Measurements from ENCODE around the gene ACTR3.
A peak's percentile ranks its signal among the peaks of the same experiment; 100 is the strongest.

ACTR3 gene

GRCh38 chr2:113961000-113961399 lies 71.1 kb downstream of the ACTR3 start:
- H3K9me3 Mint-ChIP-seq, result no peaks in the 10 kb centered on the region
- peaks cover 60% of the 10 kb centered on the region for H3K36me3 Mint-ChIP-seq (ENCODE audit: low read depth)
- no peak overlapping the region for H3K27ac Mint-ChIP-seq
- H3K4me3 Mint-ChIP-seq, result no peak overlapping the region
- no peaks in the 10 kb centered on the region for H3K27me3 Mint-ChIP-seq
- peaks cover 4% of the 10 kb centered on the region for H3K4me1 Mint-ChIP-seq (ENCODE audit: low read depth)

GRCh38 chr2:113962692-113963480 lies 73.0 kb downstream of the ACTR3 start:
- Mint-ChIP-seq H3K27ac (peak overlapping the region; percentile 28), H3K36me3 (ENCODE audit: low read depth) (peaks cover 45% of the 10 kb centered on the region), H3K4me1 (ENCODE audit: low read depth) (peaks cover 18% of the 10 kb centered on the region), H3K27me3 (no peaks in the 10 kb centered on the region), H3K4me3 (no peak overlapping the region), H3K9me3 (no peaks in the 10 kb centered on the region)

- Mint-ChIP-seq H3K27me3 (no peaks in the 10 kb centered on the region), H3K4me1 (ENCODE audit: low read depth) (peaks cover 24% of the 10 kb centered on the region), H3K36me3 (ENCODE audit: low read depth) (peaks cover 34% of the 10 kb centered on the region), H3K27ac (peak overlapping the region; percentile 19), H3K4me3 (no peak overlapping the region), H3K9me3 (no peaks in the 10 kb centered on the region)
These were observed 74.1 kb downstream of the ACTR3 start for GRCh38 chr2:113963965-113964364.

GRCh38 chr2:113964436-113964835 lies 74.5 kb downstream of the ACTR3 start:
- Mint-ChIP-seq H3K9me3 (no peaks in the 10 kb centered on the region), H3K4me3 (no peak overlapping the region), H3K27me3 (no peaks in the 10 kb centered on the region), H3K4me1 (ENCODE audit: low read depth) (peaks cover 24% of the 10 kb centered on the region), H3K27ac (no peak overlapping the region), H3K36me3 (ENCODE audit: low read depth) (peaks cover 29% of the 10 kb centered on the region)

- peaks cover 23% of the 10 kb centered on the region for H3K36me3 Mint-ChIP-seq (ENCODE audit: low read depth)
- peaks cover 24% of the 10 kb centered on the region for H3K4me1 Mint-ChIP-seq (ENCODE audit: low read depth)
- H3K9me3 Mint-ChIP-seq, result no peaks in the 10 kb centered on the region
- H3K4me3 Mint-ChIP-seq, result no peak overlapping the region
- no peak overlapping the region for H3K27ac Mint-ChIP-seq
- H3K27me3 Mint-ChIP-seq, result no peaks in the 10 kb centered on the region
These were observed 75.3 kb downstream of the ACTR3 start for GRCh38 chr2:113965228-113965627.

GRCh38 chr2:113965644-113966043 lies 75.8 kb downstream of the ACTR3 start:
- H3K36me3 Mint-ChIP-seq (ENCODE audit: low read depth), result peaks cover 19% of the 10 kb centered on the region
- H3K9me3 Mint-ChIP-seq, result no peaks in the 10 kb centered on the region
- H3K27me3 Mint-ChIP-seq, result no peaks in the 10 kb centered on the region
- H3K4me3 Mint-ChIP-seq, result no peak overlapping the region
- no peak overlapping the region for H3K27ac Mint-ChIP-seq
- H3K4me1 Mint-ChIP-seq (ENCODE audit: low read depth), result peaks cover 24% of the 10 kb centered on the region

- H3K9me3 Mint-ChIP-seq, result no peaks in the 10 kb centered on the region
These were observed 76.3 kb downstream of the ACTR3 start for GRCh38 chr2:113966171-113966570.

GRCh38 chr2:113966832-113967231 lies 76.9 kb downstream of the ACTR3 start:
- peak overlapping the region; percentile 32 for H3K27ac Mint-ChIP-seq
- H3K4me3 Mint-ChIP-seq, result no peak overlapping the region
- peaks cover 23% of the 10 kb centered on the region for H3K36me3 Mint-ChIP-seq (ENCODE audit: low read depth)
- peaks cover 24% of the 10 kb centered on the region for H3K4me1 Mint-ChIP-seq (ENCODE audit: low read depth)
- H3K27me3 Mint-ChIP-seq, result no peaks in the 10 kb centered on the region
- H3K9me3 Mint-ChIP-seq, result no peaks in the 10 kb centered on the region

More at GRCh38 chr2:113966171-113966570, 76.3 kb downstream of the ACTR3 start:
- H3K4me3 Mint-ChIP-seq, result no peak overlapping the region
- H3K27ac Mint-ChIP-seq, result no peak overlapping the region
- H3K27me3 Mint-ChIP-seq, result no peaks in the 10 kb centered on the region
- H3K36me3 Mint-ChIP-seq (ENCODE audit: low read depth), result peaks cover 20% of the 10 kb centered on the region
- peaks cover 24% of the 10 kb centered on the region for H3K4me1 Mint-ChIP-seq (ENCODE audit: low read depth)

- no peaks in the 10 kb centered on the region for H3K27me3 Mint-ChIP-seq
- H3K9me3 Mint-ChIP-seq, result no peaks in the 10 kb centered on the region
- H3K4me1 Mint-ChIP-seq (ENCODE audit: low read depth), result peaks cover 24% of the 10 kb centered on the region
- H3K27ac Mint-ChIP-seq, result peak overlapping the region; percentile 32
- no peak overlapping the region for H3K4me3 Mint-ChIP-seq
- peaks cover 27% of the 10 kb centered on the region for H3K36me3 Mint-ChIP-seq (ENCODE audit: low read depth)
These were observed 77.4 kb downstream of the ACTR3 start for GRCh38 chr2:113967272-113967671.

- H3K4me3 Mint-ChIP-seq, result no peak overlapping the region
- H3K4me1 Mint-ChIP-seq (ENCODE audit: low read depth), result peaks cover 12% of the 10 kb centered on the region
- H3K27ac Mint-ChIP-seq, result no peak overlapping the region
- H3K9me3 Mint-ChIP-seq, result no peaks in the 10 kb centered on the region
- H3K27me3 Mint-ChIP-seq, result no peaks in the 10 kb centered on the region
- H3K36me3 Mint-ChIP-seq (ENCODE audit: low read depth), result peaks cover 37% of the 10 kb centered on the region
These were observed 82.9 kb downstream of the ACTR3 start for GRCh38 chr2:113972766-113973165.

- H3K4me1 Mint-ChIP-seq (ENCODE audit: low read depth), result peaks cover 13% of the 10 kb centered on the region
- no peaks in the 10 kb centered on the region for H3K27me3 Mint-ChIP-seq
- H3K9me3 Mint-ChIP-seq, result no peaks in the 10 kb centered on the region
- peaks cover 37% of the 10 kb centered on the region for H3K36me3 Mint-ChIP-seq (ENCODE audit: low read depth)
- H3K4me3 Mint-ChIP-seq, result no peak overlapping the region
- H3K27ac Mint-ChIP-seq, result no peak overlapping the region
These were observed 83.9 kb downstream of the ACTR3 start for GRCh38 chr2:113973810-113974209.

GRCh38 chr2:113974727-113975126 lies 84.8 kb downstream of the ACTR3 start:
- Mint-ChIP-seq H3K9me3 (no peaks in the 10 kb centered on the region), H3K27ac (no peak overlapping the region), H3K36me3 (ENCODE audit: low read depth) (peaks cover 37% of the 10 kb centered on the region), H3K4me1 (ENCODE audit: low read depth) (peaks cover 13% of the 10 kb centered on the region), H3K4me3 (no peak overlapping the region), H3K27me3 (no peaks in the 10 kb centered on the region)

GRCh38 chr2:113976277-113976928 lies 86.5 kb downstream of the ACTR3 start:
- Mint-ChIP-seq H3K4me1 (ENCODE audit: low read depth) (peaks cover 13% of the 10 kb centered on the region), H3K27me3 (no peaks in the 10 kb centered on the region), H3K9me3 (no peaks in the 10 kb centered on the region), H3K4me3 (no peak overlapping the region), H3K27ac (no peak overlapping the region), H3K36me3 (ENCODE audit: low read depth) (peaks cover 36% of the 10 kb centered on the region)

- Mint-ChIP-seq H3K4me3 (no peak overlapping the region), H3K27me3 (no peaks in the 10 kb centered on the region), H3K27ac (peak overlapping the region; percentile 41)
These were observed 87.3 kb downstream of the ACTR3 start for GRCh38 chr2:113977060-113977659.

More at GRCh38 chr2:113977060-113977659, 87.3 kb downstream of the ACTR3 start:
- H3K4me1 Mint-ChIP-seq (ENCODE audit: low read depth), result peaks cover 13% of the 10 kb centered on the region
- H3K36me3 Mint-ChIP-seq (ENCODE audit: low read depth), result peaks cover 29% of the 10 kb centered on the region
- H3K9me3 Mint-ChIP-seq, result no peaks in the 10 kb centered on the region

All from stimulated activated naive CD8-positive, alpha-beta T cell treated with anti-CD3 and anti-CD28 coated beads, Interleukin-15, Interleukin-2, amounts not matched to agents 100 ng/mL and 50 ng/mL, for 24 hours (primary cell).